GM23248 (cell line): ENCODE data around the gene SESTD1. TPM values are rescaled to one million over a fixed set of nuclear protein-coding genes. Genes with fewer than 3 reads are reported as not detected.

Experiments used
- DNase-seq: peaks from one replicate; pipeline ENCODE4 v3.0.0-alpha.2; 2015
- H2AFZ ChIP-seq: fragments of 200-600 bp; sonication (generic); 2 replicates; pipeline ENCODE4 v1.6.1; 2016; ENCODE audit warnings: antibody characterized with exemption
- H3F3A ChIP-seq: fragments of 200-600 bp; sonication (generic); 2 replicates; pipeline ENCODE4 v1.6.1; 2016; ENCODE audit warnings: mild to moderate bottlenecking, antibody characterized with exemption, mixed run types; ENCODE audit not compliant: insufficient read depth
- H3K27ac ChIP-seq: fragments of 200-600 bp; sonication (generic); 2 replicates; pipeline ENCODE4 v1.5.1; 2016; ENCODE audit warnings: mild to moderate bottlenecking
- H3K27me3 ChIP-seq: fragments of 200-600 bp; sonication (generic); replicated peaks from 2 replicates; pipeline ENCODE4 v1.6.1; 2016; ENCODE audit warnings: mild to moderate bottlenecking; ENCODE audit not compliant: insufficient read depth
- H3K36me3 ChIP-seq: fragments of 200-600 bp; sonication (generic); 2 replicates; pipeline ENCODE4 v1.6.1; 2016; ENCODE audit warnings: low read depth, mild to moderate bottlenecking
- H3K4me1 ChIP-seq: fragments of 200-600 bp; sonication (generic); 2 replicates; pipeline ENCODE4 v1.6.1; 2016; ENCODE audit warnings: mild to moderate bottlenecking; ENCODE audit not compliant: insufficient read depth
- H3K4me2 ChIP-seq: fragments of 200-600 bp; sonication (generic); one replicate; pipeline ENCODE4 v1.6.1; 2016; ENCODE audit warnings: mild to moderate bottlenecking; ENCODE audit not compliant: unreplicated experiment
- H3K4me3 ChIP-seq: fragments of 200-600 bp; sonication (generic); 2 replicates; pipeline ENCODE4 v1.5.1; 2016; ENCODE audit warnings: mild to moderate bottlenecking
- H3K79me2 ChIP-seq: fragments of 200-600 bp; sonication (generic); 2 replicates; pipeline ENCODE4 v1.6.1; 2016; ENCODE audit warnings: mild to moderate bottlenecking; ENCODE audit not compliant: insufficient read depth
- H3K9ac ChIP-seq: fragments of 200-600 bp; sonication (generic); 2 replicates; pipeline ENCODE4 v1.6.1; 2016; ENCODE audit warnings: mild to moderate bottlenecking
- H3K9me2 ChIP-seq: fragments of 200-600 bp; sonication (generic); 2 replicates; pipeline ENCODE4 v1.6.1; 2016; ENCODE audit warnings: mixed run types, mild to moderate bottlenecking, moderate library complexity; ENCODE audit not compliant: insufficient read depth
- H3K9me3 ChIP-seq: fragments of 200-600 bp; sonication (generic); one replicate; pipeline ENCODE4 v1.6.1; 2017; ENCODE audit warnings: low read depth
- H4K20me1 ChIP-seq: fragments of 200-600 bp; sonication (generic); 2 replicates; pipeline ENCODE4 v1.6.0; 2016; ENCODE audit not compliant: insufficient read depth
- EZH2 ChIP-seq: fragments of 200-600 bp; sonication (generic); IDR thresholded peaks from 2 replicates; pipeline ENCODE4 v1.6.1; 2018; ENCODE audit warnings: antibody characterized with exemption, mild to moderate bottlenecking; ENCODE audit not compliant: insufficient read depth, poor library complexity, severe bottlenecking
- EZH2phosphoT487 ChIP-seq: fragments of 200-600 bp; sonication (generic); IDR thresholded peaks from 2 replicates; pipeline ENCODE4 v1.6.1; 2018; ENCODE audit warnings: antibody characterized with exemption, moderate library complexity, mild to moderate bottlenecking, low read depth; ENCODE audit not compliant: insufficient read depth
- WGBS, 2 experiments: methylation state at CpG; one replicate each; pipeline ENCODE4 v1.1.6; 2015 to 2017; ENCODE audit warnings: low lambda C conversion rate in 2 of 2, low coverage in 1 of 2; ENCODE audit errors: missing lambda C conversion rate in 2 of 2; 5-methylcytosine and 5-hydroxymethylcytosine counted together
- in situ Hi-C: fragments of 300-500 bp; cut with MboI; formaldehyde crosslinking; loops from 2 replicates; pipeline ENCODE4 v1.15.0; 2020
- polyA plus RNA-seq: library from polyadenylated mRNA; unstranded; fragments of >200 nt; fragmentation: Nextera tagmentation; extraction: Ambion mirVana; gene quantifications from 2 replicates; pipeline ENCODE4 v1.2.1, GENCODE V29; 2016
- total RNA-seq: library from RNA; depleted of rRNA; stranded (reverse); fragments of >200 nt; shearing (Covaris generic); gene quantifications from 2 replicates; pipeline ENCODE4 v1.2.3, GENCODE V29; 2014

The SESTD1 gene
- total and polyA plus RNA-seq, 2 experiments from 2014 or later = 22.5 to 77.1 TPM

DNA sequence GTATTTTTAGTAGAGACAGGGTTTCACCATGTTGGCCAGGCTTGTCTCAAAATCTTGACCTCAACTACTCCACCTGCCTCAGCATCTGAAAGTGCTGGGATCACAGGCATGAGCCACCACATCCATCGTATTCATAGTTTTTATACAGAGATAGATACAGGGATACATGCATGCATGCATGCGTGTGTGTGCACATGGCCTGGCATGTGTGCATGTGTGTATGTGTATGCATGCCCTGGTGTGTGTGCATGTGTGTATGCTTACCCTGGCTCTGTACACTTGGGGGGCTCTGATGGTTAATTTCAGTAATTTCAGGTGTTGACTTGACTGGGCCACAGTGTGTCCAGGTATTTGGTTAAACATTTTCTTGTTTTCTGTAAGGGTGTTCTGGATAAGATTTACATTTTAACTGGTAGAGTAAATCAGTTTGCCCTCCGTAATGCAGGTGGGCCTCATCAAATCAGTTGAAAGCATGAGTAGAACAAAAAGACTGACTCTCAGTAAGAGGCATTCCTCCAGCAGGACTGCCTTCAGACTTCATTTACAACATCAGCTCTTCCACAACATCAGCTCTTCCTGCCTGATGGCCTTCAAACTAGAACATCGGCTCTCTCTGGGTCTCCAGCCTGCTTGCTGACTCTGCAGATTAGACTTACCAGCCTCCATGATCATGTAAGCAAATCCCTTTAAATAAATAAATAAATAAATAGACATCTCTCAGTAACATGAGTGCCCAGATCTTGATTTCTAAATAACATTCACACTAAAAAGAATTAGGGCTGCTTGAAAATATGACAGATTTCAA lies 30.8 kb downstream of the SESTD1 start:
- Histone ChIP-seq H3K36me3 (no peaks in the 10 kb centered on the region), H3K9me2 (no peaks in the 10 kb centered on the region), H3K9ac (no peak overlapping the region), H3K4me3 (no peak overlapping the region), H3K4me2 (no peak overlapping the region), H3F3A (peaks cover 18% of the 10 kb centered on the region), H4K20me1 (0 out of 2 replicates have a peak, but pooled peaks cover 5% of the 10 kb centered on the region), H3K27ac (no peak overlapping the region), H3K79me2 (peaks cover 100% of the 10 kb centered on the region), H2AFZ (no peak overlapping the region), H3K27me3 (no peaks in the 10 kb centered on the region), H3K9me3 (no peaks in the 10 kb centered on the region), H3K4me1 (peaks cover 33% of the 10 kb centered on the region)
- 97 to 98% methylated on average over 4 of the region's 4 CpGs for WGBS, 2 experiments
- DNase-seq = no peak
- in situ Hi-C loops = loop anchor here (25.0 kb wide), 2 partner anchors 103 to 503 kb away; no protein-coding TSS in a partner anchor
- no peak for TF ChIP-seq EZH2phosphoT487
- TF ChIP-seq EZH2 = no peak

- Histone ChIP-seq H3K9me3 (no peaks in the 10 kb centered on the region), H3F3A (peaks cover 13% of the 10 kb centered on the region), H3K36me3 (no peaks in the 10 kb centered on the region), H3K9me2 (no peaks in the 10 kb centered on the region), H3K4me3 (no peak overlapping the region), H3K4me2 (no peak overlapping the region), H3K27ac (no peak overlapping the region), H3K9ac (no peak overlapping the region), H4K20me1 (0 out of 2 replicates have a peak, but pooled peaks cover 8% of the 10 kb centered on the region), H3K4me1 (peaks cover 25% of the 10 kb centered on the region), H2AFZ (no peak overlapping the region), H3K79me2 (peaks cover 100% of the 10 kb centered on the region), H3K27me3 (no peaks in the 10 kb centered on the region)
- WGBS, 2 experiments = 91% methylated on average over 5 of the region's 5 CpGs
- in situ Hi-C loops = loop anchor here (25.0 kb wide), 2 partner anchors 104 to 504 kb away; no protein-coding TSS in a partner anchor
- DNase-seq = no peak
- TF ChIP-seq EZH2 = no peak
- no peak for TF ChIP-seq EZH2phosphoT487
Observed at GRCh38 chr2:179233083-179233490, 31.5 kb downstream of the SESTD1 start.

- Histone ChIP-seq H3K27me3 (no peaks in the 10 kb centered on the region), H3K4me1 (peaks cover 7% of the 10 kb centered on the region), H3K36me3 (no peaks in the 10 kb centered on the region), H3K9me3 (no peaks in the 10 kb centered on the region), H3K27ac (no peak overlapping the region), H3K9me2 (no peaks in the 10 kb centered on the region), H3F3A (no peaks in the 10 kb centered on the region), H3K4me2 (no peak overlapping the region), H3K9ac (no peak overlapping the region), H4K20me1 (0 out of 2 replicates have a peak, but pooled peaks cover 3% of the 10 kb centered on the region), H2AFZ (no peak overlapping the region), H3K4me3 (no peak overlapping the region), H3K79me2 (peaks cover 99% of the 10 kb centered on the region)
- TF ChIP-seq EZH2phosphoT487 (no peak), EZH2 (no peak)
- in situ Hi-C loops = loop anchor here (10.0 to 25.0 kb wide), 3 partner anchors 110 to 510 kb away; no protein-coding TSS in a partner anchor
- DNase-seq = no peak
Observed at GRCh38 chr2:179226961-179227259, 37.7 kb downstream of the SESTD1 start.

- TF ChIP-seq EZH2phosphoT487 (no peak), EZH2 (no peak)
- Histone ChIP-seq H3K4me1 (peaks cover 8% of the 10 kb centered on the region), H3K4me2 (no peak overlapping the region), H2AFZ (no peak overlapping the region), H3K9ac (no peak overlapping the region), H3F3A (no peaks in the 10 kb centered on the region), H3K9me2 (no peaks in the 10 kb centered on the region), H3K9me3 (no peaks in the 10 kb centered on the region), H3K79me2 (peaks cover 99% of the 10 kb centered on the region), H3K27me3 (no peaks in the 10 kb centered on the region), H3K4me3 (no peak overlapping the region), H3K36me3 (no peaks in the 10 kb centered on the region), H4K20me1 (0 out of 2 replicates have a peak, but pooled peaks cover 3% of the 10 kb centered on the region), H3K27ac (no peak overlapping the region)
- no peak for DNase-seq
- in situ Hi-C loops = loop anchor here (10.0 to 25.0 kb wide), 3 partner anchors 111 to 511 kb away; no protein-coding TSS in a partner anchor
- WGBS, 2 experiments = 97 to 99% methylated on average over 6 of the region's 6 CpGs
Observed at GRCh38 chr2:179226203-179226960, 38.2 kb downstream of the SESTD1 start.
